Measurements from ENCODE around the gene TRAF1. TPM values are rescaled to one million over a fixed set of nuclear protein-coding genes. Genes with fewer than 3 reads are reported as not detected.

TRAF1 gene
- total RNA-seq, 1 donor from 2014 or later, result 1.4 TPM

- no peak for DNase-seq (ENCODE audit: low spot score)
- Mint-ChIP-seq H3K4me3 (ENCODE audit: unreplicated experiment) (no peak overlapping the region), H3K27me3 (ENCODE audit: unreplicated experiment) (peaks cover 6% of the 10 kb centered on the region), H3K36me3 (ENCODE audit: low read depth, unreplicated experiment) (no peaks in the 10 kb centered on the region), H3K4me1 (ENCODE audit: unreplicated experiment) (no peaks in the 10 kb centered on the region), H3K9me3 (ENCODE audit: unreplicated experiment) (no peaks in the 10 kb centered on the region), H3K27ac (ENCODE audit: unreplicated experiment) (no peak overlapping the region)
- TF ChIP-seq CTCF (IDR thresholded peaks at IDR 0.05; ENCODE audit: unreplicated experiment), result no peak
Measured at GRCh38 chr9:120855827-120856670, 70.5 kb downstream of the TRAF1 start.

GRCh38 chr9:120854596-120855327 lies 71.8 kb downstream of the TRAF1 start:
- Mint-ChIP-seq H3K4me1 (ENCODE audit: unreplicated experiment) (no peaks in the 10 kb centered on the region), H3K27me3 (ENCODE audit: unreplicated experiment) (peaks cover 3% of the 10 kb centered on the region), H3K9me3 (ENCODE audit: unreplicated experiment) (no peaks in the 10 kb centered on the region), H3K4me3 (ENCODE audit: unreplicated experiment) (no peak overlapping the region), H3K36me3 (ENCODE audit: low read depth, unreplicated experiment) (no peaks in the 10 kb centered on the region), H3K27ac (ENCODE audit: unreplicated experiment) (no peak overlapping the region)
- DNase-seq (ENCODE audit: low spot score), result no peak
- TF ChIP-seq CTCF (IDR thresholded peaks at IDR 0.05; ENCODE audit: unreplicated experiment), result no peak

GRCh38 chr9:120853198-120853597 lies 73.4 kb downstream of the TRAF1 start:
- no peak for TF ChIP-seq CTCF (IDR thresholded peaks at IDR 0.05; ENCODE audit: unreplicated experiment)
- no peaks in the 10 kb centered on the region for H3K9me3 Mint-ChIP-seq (ENCODE audit: unreplicated experiment)
- H3K4me1 Mint-ChIP-seq (ENCODE audit: unreplicated experiment), result peaks cover 3% of the 10 kb centered on the region
- DNase-seq (ENCODE audit: low spot score), result no peak
- peaks cover 3% of the 10 kb centered on the region for H3K27me3 Mint-ChIP-seq (ENCODE audit: unreplicated experiment)
- H3K36me3 Mint-ChIP-seq (ENCODE audit: low read depth, unreplicated experiment), result no peaks in the 10 kb centered on the region
- H3K4me3 Mint-ChIP-seq (ENCODE audit: unreplicated experiment), result no peak overlapping the region
- no peak overlapping the region for H3K27ac Mint-ChIP-seq (ENCODE audit: unreplicated experiment)

Other genes starting within 250 kb of the TRAF1 start
- 2.6 TPM for gene MEGF9, start 212.3 kb downstream of the TRAF1 start, total RNA-seq (ENCODE audit: unreplicated experiment)
- gene FBXW2, start 133.4 kb downstream of the TRAF1 start, total RNA-seq (ENCODE audit: unreplicated experiment), result 58.4 TPM
- gene PSMD5, start 83.9 kb downstream of the TRAF1 start, total RNA-seq (ENCODE audit: unreplicated experiment), result 42.9 TPM
- gene PHF19, start 49.6 kb downstream of the TRAF1 start, total RNA-seq (ENCODE audit: unreplicated experiment), result 10.0 TPM
- 0.41 TPM for gene C5, start 123.5 kb upstream of the TRAF1 start, total RNA-seq (ENCODE audit: unreplicated experiment)
- gene CNTRL, start 148.2 kb upstream of the TRAF1 start, total RNA-seq (ENCODE audit: unreplicated experiment), result 23.6 TPM